C4-2B (cell line): ENCODE results near the gene SLC13A4.

Source experiments
- H3K27ac ChIP-seq: fragments of 450-650 bp; 2 replicates; pipeline ENCODE4 v1.5.1; 2017
- CTCF ChIP-seq: fragments of 450-650 bp; conservative IDR thresholded peaks from 2 replicates; pipeline ENCODE4 v1.5.1; 2017; ENCODE audit warnings: mild to moderate bottlenecking
- ZFX ChIP-seq: fragments of 450-650 bp; IDR thresholded peaks from 2 replicates; pipeline ENCODE4 v1.6.1; 2017

The SLC13A4 gene

DNA sequence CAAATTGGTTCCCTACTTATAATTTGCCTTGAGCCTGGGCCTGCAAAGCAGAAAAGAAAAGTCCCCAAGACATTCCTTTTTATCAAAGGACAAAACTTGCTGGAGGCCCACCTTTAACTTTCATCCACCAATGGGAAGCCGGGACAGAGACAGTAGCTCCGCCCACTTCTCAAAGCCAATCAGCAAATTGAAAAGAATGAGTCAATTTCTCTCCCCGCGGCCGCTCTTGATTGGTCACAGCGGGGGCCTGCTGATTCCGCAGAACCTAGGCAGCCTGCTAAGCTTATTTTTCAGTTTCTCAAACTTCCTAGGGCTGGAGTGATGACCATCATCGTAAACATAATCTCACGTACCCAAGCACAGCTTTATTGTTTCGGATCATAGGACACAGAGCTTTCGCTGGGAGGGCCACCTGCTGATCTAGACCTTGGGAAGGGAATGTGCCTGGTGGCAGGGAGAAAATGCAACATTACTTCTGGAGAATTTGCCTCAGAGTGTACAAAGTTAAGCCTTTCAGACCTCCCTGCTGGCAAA lies at the start of gene SLC13A4:
SLC13A4 (minus strand) TSS at position 51 of the 534 bp plus-strand sequence. CDS start 690 bp downstream, outside the sequence.
- no peak within 1 kb of the TSS for H3K27ac ChIP-seq
- TF ChIP-seq ZFX = no peak
- TF ChIP-seq CTCF = no peak

DNA sequence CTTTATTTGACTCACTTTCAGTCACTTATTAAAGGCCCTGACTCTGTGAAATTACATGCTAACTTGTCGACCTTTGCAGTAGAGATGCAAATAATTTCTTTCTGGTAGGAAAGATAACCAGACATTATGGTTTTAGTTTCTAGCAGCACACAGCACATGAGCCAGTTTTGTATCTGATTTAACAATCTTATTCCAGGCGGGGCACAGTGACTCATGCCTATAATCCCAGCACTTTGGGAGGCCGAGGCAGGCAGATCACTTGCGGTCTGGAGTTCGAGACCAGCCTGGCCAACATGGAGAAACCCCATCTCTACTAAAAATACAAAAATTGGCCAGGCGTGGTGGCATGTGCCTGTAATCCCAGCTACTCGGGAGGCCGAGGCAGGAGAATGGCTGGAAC lies 47.9 kb upstream of the SLC13A4 start:
- peak overlapping the region; percentile 32; the same call in 1 of the 2 replicates for H3K27ac ChIP-seq

- TF ChIP-seq ZFX = no peak
- TF ChIP-seq CTCF = no peak
- H3K27ac ChIP-seq = peak overlapping the region; percentile 79
Observed at GRCh38 chr7:135775230-135775629, 47.2 kb upstream of the SLC13A4 start.

DNA sequence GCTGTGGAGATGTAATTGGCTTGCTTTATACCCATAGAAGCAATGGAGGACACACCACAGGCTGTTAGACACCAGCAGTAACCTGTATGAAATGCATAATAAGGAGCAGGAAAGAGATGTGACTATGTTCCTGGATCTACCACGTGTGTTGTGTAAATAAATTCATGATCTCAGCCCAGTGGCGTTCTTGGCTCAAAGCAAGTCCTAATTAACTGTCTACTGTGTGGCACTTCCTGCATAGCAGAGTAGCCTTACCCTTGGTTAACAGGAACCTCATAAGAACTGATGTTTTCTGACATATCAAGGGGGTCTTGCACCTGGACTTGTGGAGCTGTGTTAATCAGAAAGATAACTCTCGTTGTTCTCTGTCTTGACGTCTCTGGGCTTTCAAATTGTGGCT lies 46.3 kb upstream of the SLC13A4 start:
- TF ChIP-seq ZFX (no peak), CTCF (no peak)
- H3K27ac ChIP-seq = peak overlapping the region; percentile 79

DNA sequence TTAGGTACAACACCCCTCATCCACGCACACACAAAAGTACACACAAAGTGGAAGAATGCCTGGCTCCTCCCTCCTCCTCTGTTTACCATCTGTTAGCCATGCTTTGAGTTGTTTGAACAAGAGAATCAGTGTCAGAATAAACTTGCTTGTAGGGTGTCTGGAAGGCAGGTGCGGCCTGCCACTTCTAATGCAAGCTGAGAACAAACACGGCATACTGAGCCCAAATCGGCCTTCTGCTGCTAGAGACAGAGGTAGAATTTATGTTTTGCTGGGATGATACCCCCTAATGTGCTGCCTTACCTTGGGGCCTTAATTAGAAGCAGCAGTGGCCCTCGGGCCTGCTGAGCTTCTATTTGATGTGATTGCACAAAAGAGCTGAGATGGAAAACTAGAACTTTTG lies 45.5 kb upstream of the SLC13A4 start:
- peak overlapping the region; percentile 79 for H3K27ac ChIP-seq
- TF ChIP-seq CTCF (no peak), ZFX (peak; percentile 49; the same call in 1 of the 2 replicates)

- TF ChIP-seq ZFX = no peak
- peak overlapping the region; percentile 79 for H3K27ac ChIP-seq
Observed at GRCh38 chr7:135772639-135773222, 44.7 kb upstream of the SLC13A4 start.

GRCh38 chr7:135771961-135772638 lies 44.1 kb upstream of the SLC13A4 start:
- peak overlapping the region; percentile 79 for H3K27ac ChIP-seq
- 0 out of 2 replicates have a peak, but pooled peaks have one; percentile 17 for TF ChIP-seq ZFX
- TF ChIP-seq CTCF = no peak

GRCh38 chr7:135771051-135771450 lies 43.1 kb upstream of the SLC13A4 start:
- no peak overlapping the region for H3K27ac ChIP-seq
- TF ChIP-seq ZFX = no peak
- TF ChIP-seq CTCF = no peak
